ENCODE data around the gene OR2D3. TPM values are rescaled to one million over a fixed set of nuclear protein-coding genes. Genes with fewer than 3 reads are reported as not detected.

The OR2D3 gene
- total and polyA plus RNA-seq, 2 of the 4 experiments (the other 2 are of a cell fraction), result not detected

DNA sequence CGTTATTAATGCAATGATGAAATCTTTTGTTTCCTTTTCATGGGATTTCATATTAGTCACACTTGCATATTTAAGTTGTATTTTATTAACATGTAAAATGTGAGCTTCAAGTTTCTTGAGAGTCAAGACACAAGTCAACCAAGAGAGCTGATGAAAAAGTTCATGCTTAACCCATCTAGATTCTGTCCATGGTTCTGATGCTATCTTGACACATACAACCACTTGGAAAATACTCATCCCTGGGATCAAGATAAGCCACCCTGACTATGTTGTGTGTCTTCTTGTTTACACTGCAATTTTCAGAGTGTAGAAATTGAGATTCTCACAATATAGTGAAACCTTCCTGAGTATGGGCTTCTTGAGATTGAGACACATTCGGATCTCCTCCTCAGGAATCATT is 45.0 kb upstream of the OR2D3 start:
- no TSS peak for BruUV-seq (replicated peaks)
- POLR2A ChIA-PET (ENCODE audit: unreplicated experiment), result no interaction called here
- Histone ChIP-seq H2AK9ac (replicated peaks; ENCODE audit: low read depth, low read length, poor library complexity) (no peak overlapping the region), H2AK5ac (ENCODE audit: low read depth, low read length) (no peak overlapping the region), H2BK120ac (ENCODE audit: low read depth, low read length) (no peak overlapping the region), H3K14ac (replicated peaks; ENCODE audit: low read depth, low read length) (no peak overlapping the region), H3K18ac (ENCODE audit: low read depth, low read length) (no peak overlapping the region), H2BK20ac (ENCODE audit: low read depth, low read length) (no peak overlapping the region), H3K4me2 (ENCODE audit: low read depth, low read length) (no peak overlapping the region), H4K91ac (ENCODE audit: insufficient read depth, low read depth, low read length) (no peak overlapping the region), H3K4me3 (ENCODE audit: insufficient read depth, low read depth, low read length) (no peak overlapping the region), H3K27me3 (ENCODE audit: control insufficient read depth, insufficient read depth, low read length) (no peaks in the 10 kb centered on the region), H3K23ac (ENCODE audit: low read depth, low read length) (no peak overlapping the region), H3K4ac (ENCODE audit: low read depth, low read length) (no peak overlapping the region), H3K79me1 (ENCODE audit: low read depth in 1 of 2, low read length in 2 of 2) (no peaks in the 10 kb centered on the region), H3K9me1 (ENCODE audit: insufficient read depth, low read length) (no peaks in the 10 kb centered on the region), H2AFZ (replicated peaks; ENCODE audit: low read length, poor library complexity) (no peak overlapping the region), H3K9ac (ENCODE audit: low read depth, low read length) (no peak overlapping the region), H4K20me1 (ENCODE audit: insufficient read depth, low read length) (no peaks in the 10 kb centered on the region), H3K36me3 (ENCODE audit: control insufficient read depth, insufficient read depth, low read length) (no peaks in the 10 kb centered on the region), H2BK5ac (ENCODE audit: low read depth, low read length, poor library complexity, severe bottlenecking) (no peak overlapping the region), H4K8ac (ENCODE audit: low read depth in 2 of 2, low read length in 2 of 2) (no peak overlapping the region), H3K4me1 (ENCODE audit: control insufficient read depth, insufficient read depth, low read length) (no peaks in the 10 kb centered on the region), H3K9me3 (ENCODE audit: control insufficient read depth, insufficient read depth, low read length) (peaks cover 3% of the 10 kb centered on the region; the same call in 1 of the 2 replicates), H2BK15ac (ENCODE audit: low read depth, low read length) (no peak overlapping the region), H4K5ac (ENCODE audit: low read depth, low read length) (no peak overlapping the region), H3K27ac (ENCODE audit: insufficient read depth, low read length) (no peak overlapping the region), H3K56ac (ENCODE audit: extremely low read depth, insufficient read depth, low read length) (no peak overlapping the region)
- in situ Hi-C loops (cut with MboI; ENCODE audit: low sequenced_read_pairs), result no loop called here
- no peak for TF ChIP-seq RAD21 (IDR thresholded peaks at IDR 0.05; ENCODE audit: low read length)
- dilution Hi-C loops (cut with HindIII; ENCODE audit: low sequenced_read_pairs, unreplicated experiment), result no loop called here
- no CpG with 5 or more reads among the region's 2 CpGs for WGBS, 2 experiments (ENCODE audit: extremely low coverage in 2 of 2, insufficient read length in 1 of 2)
- ATAC-seq (ENCODE audit: low read depth) (no peak), DNase-seq (no peak)
- CTCF ChIA-PET, result no interaction called here
- intact Hi-C loops (cut with micrococcal nuclease), result no loop called here

All from IMR-90 (cell line).